ENCODE results near the gene ERVMER34-1. TPM values are rescaled to one million over a fixed set of nuclear protein-coding genes. Genes with fewer than 3 reads are reported as not detected.

Gene ERVMER34-1, protein sequence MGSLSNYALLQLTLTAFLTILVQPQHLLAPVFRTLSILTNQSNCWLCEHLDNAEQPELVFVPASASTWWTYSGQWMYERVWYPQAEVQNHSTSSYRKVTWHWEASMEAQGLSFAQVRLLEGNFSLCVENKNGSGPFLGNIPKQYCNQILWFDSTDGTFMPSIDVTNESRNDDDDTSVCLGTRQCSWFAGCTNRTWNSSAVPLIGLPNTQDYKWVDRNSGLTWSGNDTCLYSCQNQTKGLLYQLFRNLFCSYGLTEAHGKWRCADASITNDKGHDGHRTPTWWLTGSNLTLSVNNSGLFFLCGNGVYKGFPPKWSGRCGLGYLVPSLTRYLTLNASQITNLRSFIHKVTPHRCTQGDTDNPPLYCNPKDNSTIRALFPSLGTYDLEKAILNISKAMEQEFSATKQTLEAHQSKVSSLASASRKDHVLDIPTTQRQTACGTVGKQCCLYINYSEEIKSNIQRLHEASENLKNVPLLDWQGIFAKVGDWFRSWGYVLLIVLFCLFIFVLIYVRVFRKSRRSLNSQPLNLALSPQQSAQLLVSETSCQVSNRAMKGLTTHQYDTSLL
- under 0.01 TPM in 1 of 2 replicates, not detected in the other for total RNA-seq

DNA sequence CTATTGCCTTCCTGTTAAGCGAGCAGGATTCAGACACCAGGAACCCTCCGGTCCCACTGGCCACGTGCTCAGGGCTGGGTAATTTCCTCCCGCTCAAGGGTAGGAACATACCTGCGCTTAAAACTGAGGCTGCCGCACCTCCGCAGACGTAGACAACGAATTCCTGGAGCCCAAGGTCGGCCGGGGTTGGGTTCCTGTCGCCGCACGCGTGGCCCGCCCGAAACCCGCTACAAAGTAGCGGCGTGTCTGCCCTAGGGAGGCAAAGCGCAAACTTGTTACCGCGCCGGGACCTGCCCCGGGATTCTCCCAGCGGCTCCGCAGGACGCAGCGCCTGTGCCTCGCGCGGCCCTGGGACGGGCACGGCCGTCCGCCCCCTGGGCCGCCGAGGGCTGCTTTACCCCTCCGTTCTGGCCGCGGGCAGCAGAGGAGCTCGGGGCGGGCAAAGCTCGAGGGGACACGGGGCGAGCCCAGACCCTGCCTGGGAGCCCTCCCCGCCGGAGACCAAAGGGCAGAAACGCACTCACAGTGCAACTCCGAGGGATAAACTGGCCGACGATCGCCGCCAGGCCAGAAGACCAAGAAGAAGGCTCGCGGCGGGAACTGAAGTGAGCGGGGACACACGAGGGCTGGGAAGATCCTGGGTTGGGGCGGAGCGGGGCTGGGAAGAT lies at the start of gene ERVMER34-1:
Gene ERVMER34-1 (minus strand): TSS at position 607 of the 668 bp plus-strand sequence. CDS start 5,905 bp downstream, outside the sequence.

Other genes with a start within 250 kb of the ERVMER34-1 start
- 14.6 and 15.0 TPM in 2 replicates for gene USP46, start 92.1 kb downstream of the ERVMER34-1 start, total RNA-seq
- gene RASL11B, start 110.9 kb upstream of the ERVMER34-1 start, total RNA-seq, result under 0.01 and 0.66 TPM in 2 replicates

All from smooth muscle cell of trachea (primary cell).